Lower leg skin (tissue), 4 donors: ENCODE data around the gene CYP3A7. TPM values are rescaled to one million over a fixed set of nuclear protein-coding genes. Genes with fewer than 3 reads are reported as not detected.
"Not testable (repeated sequence)": the region's sequence is repeated elsewhere in the genome, so short reads cannot be mapped to it uniquely, and the experiment has no call there.

Source experiments
- DNase-seq, 2 donors: peaks; one replicate each; pipeline ENCODE4 v3.0.0-alpha.2; 2019; ENCODE audit warnings: low spot score in 2 of 2
- H3K4me3 ChIP-seq: fragments of 200-600 bp; sonication (generic); 2 replicates; pipeline ENCODE4 v1.5.1; 2017; ENCODE audit warnings: mild to moderate bottlenecking, low read depth; ENCODE audit not compliant: poor library complexity, severe bottlenecking
- CTCF ChIP-seq, 3 donors: fragments of 450-650 bp; IDR thresholded peaks; one replicate each; pipeline ENCODE4 v1.5.1; 2016; ENCODE audit warnings: antibody characterized with exemption in 3 of 3, mild to moderate bottlenecking in 3 of 3, moderate library complexity in 2 of 3
- POLR2A ChIP-seq, 2 donors: fragments of 450-650 bp; IDR thresholded peaks; one replicate each; pipeline ENCODE4 v1.6.1; 2016 to 2017; ENCODE audit warnings: antibody characterized with exemption in 2 of 2, mild to moderate bottlenecking in 1 of 2, moderate library complexity in 1 of 2
- WGBS, 2 donors: methylation state at CpG; one replicate each; pipeline ENCODE4 v1.1.5; 2018; 5-methylcytosine and 5-hydroxymethylcytosine counted together
- intact Hi-C: fragments of 100-400 bp; cut with DNase I; formaldehyde crosslinking; loops from one replicate; pipeline ENCODE4 v1.15.0; 2023; ENCODE audit warnings: low total_unique reads
- total RNA-seq, 4 donors: library from RNA; depleted of rRNA; stranded (reverse); fragments of >200 nt; gene quantifications; one replicate each; pipeline ENCODE4 v1.1.0, GENCODE V29; 2016

CYP3A7 gene
- total RNA-seq, 4 donors from 2014 or later, result 0.30 to 0.65 TPM; not detected in 2

GRCh38 chr7:99729486-99730237, 5.3 kb downstream of the CYP3A7 start:
- intact Hi-C loops, result no loop called here
- no peak for TF ChIP-seq POLR2A (IDR thresholded peaks at IDR 0.05)
- no peak for TF ChIP-seq CTCF (IDR thresholded peaks at IDR 0.05)
- DNase-seq, result peak in 1 of 2 donors; percentile 50
- H3K4me3 ChIP-seq, result no peak overlapping the region
- WGBS, 2 donors, result 31 to 41% methylated on average over 5 of the region's 5 CpGs

- DNase-seq, result no peak
- no peak for TF ChIP-seq POLR2A (IDR thresholded peaks at IDR 0.05)
- 63 to 70% methylated on average over 2 of the region's 2 CpGs for WGBS, 2 donors
- H3K4me3 ChIP-seq, result no peak overlapping the region
- intact Hi-C loops, result no loop called here
Observed at GRCh38 chr7:99728615-99729014, 6.4 kb downstream of the CYP3A7 start.

GRCh38 chr7:99723201-99723600, 11.8 kb downstream of the CYP3A7 start:
- H3K4me3 ChIP-seq, DNase-seq, intact Hi-C loops: not testable (repeated sequence)
- 87 to 89% methylated on average over 6 of the region's 6 CpGs for WGBS, 2 donors

GRCh38 chr7:99720800-99721595, 14.0 kb downstream of the CYP3A7 start:
- WGBS, 2 donors, result 74 to 77% methylated on average over 5 of the region's 5 CpGs
- intact Hi-C loops, result no loop called here

GRCh38 chr7:99719996-99720769, 14.8 kb downstream of the CYP3A7 start:
- 68 to 70% methylated on average over 4 of the region's 4 CpGs for WGBS, 2 donors
- TF ChIP-seq CTCF (IDR thresholded peaks at IDR 0.05), result no peak
- no peak for TF ChIP-seq POLR2A (IDR thresholded peaks at IDR 0.05)
- no peak overlapping the region for H3K4me3 ChIP-seq
- intact Hi-C loops, result no loop called here
- no peak for DNase-seq

More at GRCh38 chr7:99720800-99721595, 14.0 kb downstream of the CYP3A7 start:
- no peak overlapping the region for H3K4me3 ChIP-seq
- TF ChIP-seq CTCF (IDR thresholded peaks at IDR 0.05) (no peak), POLR2A (IDR thresholded peaks at IDR 0.05) (no peak)
- no peak for DNase-seq

- H3K4me3 ChIP-seq, result no peak overlapping the region
- intact Hi-C loops, result no loop called here
- WGBS, 2 donors, result 77 to 87% methylated on average over 3 of the region's 3 CpGs
- TF ChIP-seq POLR2A (IDR thresholded peaks at IDR 0.05), result no peak
- no peak for TF ChIP-seq CTCF (IDR thresholded peaks at IDR 0.05)
- no peak for DNase-seq
Observed at GRCh38 chr7:99713995-99714570, 20.9 kb downstream of the CYP3A7 start.
